ENCODE data around the gene PNPO. TPM values are rescaled to one million over a fixed set of nuclear protein-coding genes. Genes with fewer than 3 reads are reported as not detected.

PNPO gene
- total and polyA plus RNA-seq, 2 of the 8 experiments (the other 6 are each of a cell fraction or from before 2014, with no cell fraction given): 7.0 to 8.1 TPM

GRCh38 chr17:47924785-47925677 lies 16.3 kb upstream of the PNPO start (continued):
- no peak for TF ChIP-seq CHD1 (IDR thresholded peaks at IDR 0.05; ENCODE audit: low read depth, low read length)

Data from H1 (cell line).